22Rv1 (cell line): ENCODE data around the gene PNLIPRP2.

Source experiments
- CTCF ChIP-seq: fragments of 450-650 bp; IDR thresholded peaks from 2 replicates; pipeline ENCODE4 v1.5.1; 2017; ENCODE audit warnings: mild to moderate bottlenecking
- ZFX ChIP-seq: fragments of 450-650 bp; IDR thresholded peaks from 2 replicates; pipeline ENCODE4 v1.6.1; 2017; ENCODE audit warnings: antibody characterized with exemption, borderline replicate concordance

- TF ChIP-seq CTCF, result no peak
- no peak for TF ChIP-seq ZFX
Observed at GRCh38 chr10:116621934-116622655, 1.3 kb downstream of the PNLIPRP2 start.
